OCI-LY1 (cell line): ENCODE measurements around the gene C2CD4B.

ENCODE experiments used
- H2AFZ ChIP-seq: fragments of 200-600 bp; sonication (generic), shearing (Covaris generic); 2 replicates; pipeline ENCODE4 v1.6.0; 2014; ENCODE audit warnings: antibody characterized with exemption, mild to moderate bottlenecking, low read length
- H3F3A ChIP-seq: fragments of 200-600 bp; sonication (generic), shearing (Covaris generic); 2 replicates; pipeline ENCODE4 v1.6.0; 2014; ENCODE audit warnings: mild to moderate bottlenecking, antibody characterized with exemption, low read length, moderate library complexity; ENCODE audit not compliant: insufficient read depth
- H3K27ac ChIP-seq: fragments of 200-600 bp; sonication (generic); 2 replicates; pipeline ENCODE4 v1.5.1; 2014; ENCODE audit warnings: low read length, mixed run types, mild to moderate bottlenecking, low read depth; ENCODE audit not compliant: poor library complexity, severe bottlenecking
- H3K27me3 ChIP-seq: fragments of 200-600 bp; sonication (generic); 2 replicates; pipeline ENCODE4 v1.6.0; 2014; ENCODE audit warnings: antibody characterized with exemption, mild to moderate bottlenecking, low read length, moderate library complexity; ENCODE audit not compliant: insufficient read depth
- H3K36me3 ChIP-seq: fragments of 200-600 bp; sonication (generic); 2 replicates; pipeline ENCODE4 v1.6.1; 2014; ENCODE audit warnings: mild to moderate bottlenecking, antibody characterized with exemption, low read length, moderate library complexity, mixed read lengths; ENCODE audit not compliant: insufficient read depth
- H3K4me1 ChIP-seq: fragments of 200-600 bp; sonication (generic); 2 replicates; pipeline ENCODE4 v1.5.1; 2014; ENCODE audit warnings: mild to moderate bottlenecking, low read length, moderate library complexity; ENCODE audit not compliant: insufficient read depth, severe bottlenecking
- H3K4me2 ChIP-seq: fragments of 200-600 bp; sonication (generic), shearing (Covaris generic); 2 replicates; pipeline ENCODE4 v1.6.1; 2014; ENCODE audit warnings: low read length
- H3K4me3 ChIP-seq: fragments of 200-600 bp; sonication (generic); 2 replicates; pipeline ENCODE4 v1.5.1; 2014; ENCODE audit warnings: low read length, low read depth, mild to moderate bottlenecking, mixed read lengths; ENCODE audit not compliant: poor library complexity, severe bottlenecking
- H3K79me2 ChIP-seq: fragments of 200-600 bp; shearing (Covaris generic); 2 replicates; pipeline ENCODE4 v1.6.1; 2016; ENCODE audit warnings: mixed run types, low read length, mixed read lengths; ENCODE audit not compliant: insufficient read depth
- H3K9ac ChIP-seq: fragments of 200-600 bp; sonication (generic), shearing (Covaris generic); 2 replicates; pipeline ENCODE4 v1.6.1; 2014; ENCODE audit warnings: mild to moderate bottlenecking, low read length, mixed read lengths
- H3K9me2 ChIP-seq: fragments of 200-600 bp; sonication (generic), shearing (Covaris generic); 2 replicates; pipeline ENCODE4 v1.6.1; 2014; ENCODE audit warnings: low read depth, mild to moderate bottlenecking, low read length, mixed read lengths
- H3K9me3 ChIP-seq: fragments of 200-600 bp; shearing (Covaris generic); 2 replicates; pipeline ENCODE4 v1.6.1; 2014; ENCODE audit warnings: low read length, mixed read lengths
- H4K20me1 ChIP-seq: fragments of 200-600 bp; sonication (generic), shearing (Covaris generic); 2 replicates; pipeline ENCODE4 v1.6.0; 2016; ENCODE audit warnings: mild to moderate bottlenecking, low read length; ENCODE audit not compliant: insufficient read depth
- CTCF ChIP-seq: fragments of 200-600 bp; sonication (generic), shearing (Covaris generic); IDR thresholded peaks from 2 replicates; pipeline ENCODE4 v1.5.1; 2017; ENCODE audit warnings: mild to moderate bottlenecking, antibody characterized with exemption, low read length, moderate library complexity, mixed read lengths
- EZH2 ChIP-seq: fragments of 200-600 bp; sonication (generic), shearing (Covaris generic); IDR thresholded peaks from 2 replicates; pipeline ENCODE4 v1.8.0; 2017; ENCODE audit warnings: borderline replicate concordance, mixed run types, mild to moderate bottlenecking, antibody characterized with exemption, low read length, moderate library complexity, mixed read lengths

Gene C2CD4B

GRCh38 chr15:62128916-62129315 is 36.2 kb downstream of the C2CD4B start:
- H3K9me3 ChIP-seq = no peaks in the 10 kb centered on the region
- no peaks in the 10 kb centered on the region for H3F3A ChIP-seq
- H3K4me3 ChIP-seq = no peak overlapping the region
- no peaks in the 10 kb centered on the region for H4K20me1 ChIP-seq
- no peak overlapping the region for H3K9ac ChIP-seq
- no peaks in the 10 kb centered on the region for H3K27me3 ChIP-seq
- no peaks in the 10 kb centered on the region for H3K36me3 ChIP-seq
- H3K79me2 ChIP-seq = no peaks in the 10 kb centered on the region
- peaks cover 17% of the 10 kb centered on the region for H3K4me1 ChIP-seq
- H3K9me2 ChIP-seq = no peaks in the 10 kb centered on the region
- H3K27ac ChIP-seq = no peak overlapping the region
- no peak overlapping the region for H3K4me2 ChIP-seq
- no peak for TF ChIP-seq CTCF
- TF ChIP-seq EZH2 = no peak
- H2AFZ ChIP-seq = no peak overlapping the region

- Histone ChIP-seq H2AFZ (no peak overlapping the region), H3K4me3 (no peak overlapping the region), H3F3A (no peaks in the 10 kb centered on the region), H3K4me1 (peaks cover 17% of the 10 kb centered on the region), H3K9ac (no peak overlapping the region), H3K9me3 (no peaks in the 10 kb centered on the region), H3K79me2 (no peaks in the 10 kb centered on the region), H3K27me3 (no peaks in the 10 kb centered on the region), H3K27ac (no peak overlapping the region), H3K4me2 (no peak overlapping the region), H4K20me1 (no peaks in the 10 kb centered on the region), H3K36me3 (no peaks in the 10 kb centered on the region), H3K9me2 (no peaks in the 10 kb centered on the region)
- TF ChIP-seq EZH2 = no peak
- no peak for TF ChIP-seq CTCF
Observed at GRCh38 chr15:62126364-62126763, 38.7 kb downstream of the C2CD4B start.

- TF ChIP-seq EZH2 = no peak
- TF ChIP-seq CTCF = peak; percentile 39
- H3K36me3 ChIP-seq = no peaks in the 10 kb centered on the region
- peaks cover 17% of the 10 kb centered on the region for H3K4me1 ChIP-seq
- H3K9me2 ChIP-seq = no peaks in the 10 kb centered on the region
- no peak overlapping the region for H2AFZ ChIP-seq
- no peaks in the 10 kb centered on the region for H3F3A ChIP-seq
- H3K9me3 ChIP-seq = no peaks in the 10 kb centered on the region
- no peaks in the 10 kb centered on the region for H4K20me1 ChIP-seq
- H3K4me3 ChIP-seq = no peak overlapping the region
- no peaks in the 10 kb centered on the region for H3K27me3 ChIP-seq
- H3K27ac ChIP-seq = no peak overlapping the region
- no peaks in the 10 kb centered on the region for H3K79me2 ChIP-seq
- H3K4me2 ChIP-seq = no peak overlapping the region
- no peak overlapping the region for H3K9ac ChIP-seq
Observed at GRCh38 chr15:62125773-62126172, 39.3 kb downstream of the C2CD4B start.
